ENCODE measurements around the gene SPTLC3.

Gene SPTLC3

DNA sequence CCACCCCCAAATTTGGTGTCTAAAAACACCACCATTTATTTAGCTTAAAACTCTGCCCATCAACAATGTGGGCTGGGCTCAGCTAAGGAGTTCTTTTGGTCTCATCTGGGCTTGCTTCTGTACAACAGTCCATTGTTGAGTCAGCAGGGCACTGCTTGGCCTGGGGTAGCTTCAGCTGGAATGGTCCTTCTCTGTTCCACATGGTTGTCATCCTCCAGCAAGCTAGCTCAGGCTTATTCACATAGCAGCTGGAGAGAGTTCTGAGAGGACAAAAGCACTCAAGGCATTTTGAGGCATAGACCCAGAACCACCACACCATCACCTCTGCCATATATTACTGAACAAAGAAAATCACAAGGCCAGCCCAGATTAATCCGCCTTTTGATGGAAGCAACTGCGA is 116.7 kb downstream of the SPTLC3 start:
- no peaks in the 10 kb centered on the region for H3K36me3 ChIP-seq (ENCODE audit: insufficient read depth, low read length)
- no peak overlapping the region for H3K4me3 ChIP-seq (ENCODE audit: low read depth in 1 of 2, low read length in 2 of 2)
- H3K4me1 ChIP-seq (ENCODE audit: insufficient read depth, low read length), result no peaks in the 10 kb centered on the region
- H3K27ac ChIP-seq (ENCODE audit: low read depth, low read length), result no peak overlapping the region
- H3K27me3 ChIP-seq (ENCODE audit: control insufficient read depth in 1 of 2, insufficient read depth in 2 of 2, low read length in 2 of 2), result no peaks in the 10 kb centered on the region
- H3K9ac ChIP-seq (ENCODE audit: low read length), result no peak overlapping the region
- H3K9me3 ChIP-seq (ENCODE audit: low read length), result no peaks in the 10 kb centered on the region

DNA sequence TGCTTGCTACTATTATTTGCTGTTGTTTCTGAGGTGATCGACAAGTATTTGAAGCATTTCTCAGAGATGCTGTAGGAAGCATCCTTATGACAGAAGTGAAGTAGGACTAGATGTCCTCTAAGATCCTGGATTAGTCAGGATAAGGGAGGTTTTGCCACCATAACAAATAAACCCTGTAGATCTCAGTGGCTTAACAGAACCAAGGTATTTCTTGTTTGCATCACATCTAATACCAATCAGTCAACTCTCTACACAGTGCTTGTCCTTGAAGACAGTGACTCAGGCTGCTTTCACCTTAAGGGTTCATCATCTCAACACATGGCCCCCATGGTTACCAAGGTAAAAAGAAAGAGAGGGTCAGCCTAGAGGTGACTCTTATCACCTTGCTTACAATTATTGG is 119.4 kb downstream of the SPTLC3 start:
- Histone ChIP-seq H3K4me1 (ENCODE audit: insufficient read depth, low read length) (no peaks in the 10 kb centered on the region), H3K9ac (ENCODE audit: low read length) (no peak overlapping the region), H3K4me3 (ENCODE audit: low read depth in 1 of 2, low read length in 2 of 2) (no peak overlapping the region), H3K27ac (ENCODE audit: low read depth, low read length) (no peak overlapping the region), H3K27me3 (ENCODE audit: control insufficient read depth in 1 of 2, insufficient read depth in 2 of 2, low read length in 2 of 2) (no peaks in the 10 kb centered on the region), H3K36me3 (ENCODE audit: insufficient read depth, low read length) (no peaks in the 10 kb centered on the region), H3K9me3 (ENCODE audit: low read length) (no peaks in the 10 kb centered on the region)

DNA sequence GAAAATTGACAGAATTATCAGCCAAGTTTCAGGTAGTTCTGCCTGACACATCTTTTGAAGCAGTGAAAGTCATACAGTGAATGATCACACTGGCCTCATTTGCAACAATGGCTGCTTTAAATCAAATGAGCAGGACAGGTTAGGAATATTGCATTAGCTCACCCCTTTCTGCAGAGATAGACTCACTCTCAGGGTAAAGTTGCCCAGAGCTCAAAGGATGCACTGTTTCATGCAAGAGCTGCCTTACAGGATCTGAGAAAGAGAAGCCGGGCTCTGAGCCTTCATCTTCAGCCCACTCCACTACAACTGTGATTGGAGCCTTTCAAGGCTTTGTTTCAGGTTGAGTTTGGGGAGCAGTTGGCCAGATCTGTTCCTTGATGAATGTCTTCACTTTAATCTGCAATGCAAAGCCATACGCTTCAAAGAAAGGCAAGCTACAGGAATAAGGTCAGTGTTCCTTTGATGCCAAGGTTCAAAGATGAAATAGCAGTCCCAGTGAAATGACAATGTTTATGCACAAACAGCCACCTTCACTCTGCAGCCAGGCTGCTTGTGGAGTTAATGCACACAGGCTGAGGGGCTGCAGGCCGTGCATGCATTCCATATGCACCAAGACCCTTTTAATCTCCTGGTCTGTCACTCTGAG is 121.4 kb downstream of the SPTLC3 start:
- no peaks in the 10 kb centered on the region for H3K27me3 ChIP-seq (ENCODE audit: control insufficient read depth in 1 of 2, insufficient read depth in 2 of 2, low read length in 2 of 2)
- H3K27ac ChIP-seq (ENCODE audit: low read depth, low read length), result no peak overlapping the region
- no peaks in the 10 kb centered on the region for H3K9me3 ChIP-seq (ENCODE audit: low read length)

DNA sequence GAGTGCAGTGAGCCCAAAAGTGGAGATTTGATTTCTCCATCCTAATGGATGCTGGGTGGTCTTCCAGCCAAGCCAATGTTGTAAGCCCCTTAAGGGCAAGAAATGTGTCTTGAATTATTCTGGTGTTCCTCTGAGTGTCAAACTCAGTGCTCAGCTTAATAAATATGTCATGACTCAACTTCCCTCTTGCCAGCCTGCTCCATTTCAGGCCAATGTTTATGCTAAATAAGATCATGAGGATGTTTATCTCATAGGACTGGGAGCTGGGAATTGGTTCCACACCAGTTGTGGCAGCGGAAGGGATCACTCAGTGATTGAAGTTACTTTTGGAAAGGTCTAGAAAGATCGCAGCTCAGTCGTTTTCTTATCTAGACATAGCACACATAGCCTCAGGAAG is 121.9 kb downstream of the SPTLC3 start:
- Histone ChIP-seq H3K9me3 (ENCODE audit: low read length) (no peaks in the 10 kb centered on the region), H3K4me1 (ENCODE audit: insufficient read depth, low read length) (no peaks in the 10 kb centered on the region), H3K27ac (ENCODE audit: low read depth, low read length) (no peak overlapping the region), H3K36me3 (ENCODE audit: insufficient read depth, low read length) (no peaks in the 10 kb centered on the region), H3K9ac (ENCODE audit: low read length) (no peak overlapping the region), H3K4me3 (ENCODE audit: low read depth in 1 of 2, low read length in 2 of 2) (no peak overlapping the region), H3K27me3 (ENCODE audit: control insufficient read depth in 1 of 2, insufficient read depth in 2 of 2, low read length in 2 of 2) (no peaks in the 10 kb centered on the region)

More for the DNA sequence above, 121.4 kb downstream of the SPTLC3 start:
- Histone ChIP-seq H3K4me3 (ENCODE audit: low read depth in 1 of 2, low read length in 2 of 2) (no peak overlapping the region), H3K36me3 (ENCODE audit: insufficient read depth, low read length) (no peaks in the 10 kb centered on the region), H3K4me1 (ENCODE audit: insufficient read depth, low read length) (no peaks in the 10 kb centered on the region), H3K9ac (ENCODE audit: low read length) (no peak overlapping the region)

DNA sequence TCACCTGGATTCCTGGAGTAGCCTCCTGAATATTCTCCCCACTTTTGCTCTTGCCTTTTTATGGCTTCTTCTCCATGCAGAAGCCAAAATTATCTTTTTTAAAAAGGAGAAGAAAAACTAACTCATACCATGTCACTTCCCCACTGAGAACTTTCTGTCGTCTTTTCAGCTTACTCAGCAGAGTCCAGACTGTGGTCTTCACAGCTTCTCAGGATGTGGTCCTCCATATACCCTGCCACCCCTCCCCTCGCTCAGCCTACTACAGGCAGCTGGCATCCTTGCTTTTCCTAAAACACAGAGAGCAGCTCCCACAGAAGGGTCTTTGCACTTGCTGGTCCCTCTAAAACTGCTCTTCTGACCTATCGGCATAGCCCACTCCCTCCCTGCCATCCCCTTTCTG is 122.9 kb downstream of the SPTLC3 start:
- H3K4me3 ChIP-seq (ENCODE audit: low read depth in 1 of 2, low read length in 2 of 2), result no peak overlapping the region
- no peaks in the 10 kb centered on the region for H3K4me1 ChIP-seq (ENCODE audit: insufficient read depth, low read length)
- H3K27ac ChIP-seq (ENCODE audit: low read depth, low read length), result no peak overlapping the region
- H3K9ac ChIP-seq (ENCODE audit: low read length), result no peak overlapping the region
- no peaks in the 10 kb centered on the region for H3K9me3 ChIP-seq (ENCODE audit: low read length)
- H3K36me3 ChIP-seq (ENCODE audit: insufficient read depth, low read length), result no peaks in the 10 kb centered on the region
- H3K27me3 ChIP-seq (ENCODE audit: control insufficient read depth in 1 of 2, insufficient read depth in 2 of 2, low read length in 2 of 2), result no peaks in the 10 kb centered on the region

DNA sequence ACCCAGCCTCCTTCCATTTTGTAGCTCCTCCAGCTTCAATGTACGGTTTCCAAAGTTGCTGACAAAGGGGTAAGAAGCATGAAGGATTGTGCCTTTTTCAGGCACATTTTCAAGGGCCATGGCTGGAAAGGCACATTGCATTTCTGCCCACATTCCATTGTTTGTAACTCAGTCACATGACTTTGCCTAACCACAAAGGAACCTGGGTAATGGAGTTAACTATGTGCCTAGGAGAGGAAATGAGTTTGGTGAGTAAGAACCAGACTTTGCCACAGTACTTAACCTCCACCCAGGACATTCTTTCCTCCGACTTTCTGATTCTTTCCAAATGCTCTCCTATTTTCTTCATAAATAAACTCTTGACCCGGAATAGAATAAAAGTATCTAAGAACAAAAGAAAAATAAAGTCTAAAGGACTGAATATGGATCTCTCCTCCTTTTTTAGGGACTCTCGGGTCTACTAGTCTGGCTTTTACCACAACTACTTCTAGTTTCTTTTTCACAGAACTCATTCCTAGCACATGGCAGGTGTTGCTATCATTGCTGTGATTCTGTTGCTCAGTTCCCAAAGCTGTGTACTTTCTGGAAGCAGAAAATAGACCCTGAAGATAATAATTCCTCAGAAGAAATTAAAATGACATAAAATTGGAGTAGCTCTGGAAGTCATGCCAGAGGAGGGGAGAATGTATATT is 130.8 kb downstream of the SPTLC3 start:
- Histone ChIP-seq H3K4me3 (ENCODE audit: low read depth in 1 of 2, low read length in 2 of 2) (no peak overlapping the region), H3K27ac (ENCODE audit: low read depth, low read length) (no peak overlapping the region), H3K27me3 (ENCODE audit: control insufficient read depth in 1 of 2, insufficient read depth in 2 of 2, low read length in 2 of 2) (no peaks in the 10 kb centered on the region), H3K9me3 (ENCODE audit: low read length) (no peaks in the 10 kb centered on the region), H3K36me3 (ENCODE audit: insufficient read depth, low read length) (no peaks in the 10 kb centered on the region), H3K4me1 (ENCODE audit: insufficient read depth, low read length) (no peaks in the 10 kb centered on the region), H3K9ac (ENCODE audit: low read length) (no peak overlapping the region)

DNA sequence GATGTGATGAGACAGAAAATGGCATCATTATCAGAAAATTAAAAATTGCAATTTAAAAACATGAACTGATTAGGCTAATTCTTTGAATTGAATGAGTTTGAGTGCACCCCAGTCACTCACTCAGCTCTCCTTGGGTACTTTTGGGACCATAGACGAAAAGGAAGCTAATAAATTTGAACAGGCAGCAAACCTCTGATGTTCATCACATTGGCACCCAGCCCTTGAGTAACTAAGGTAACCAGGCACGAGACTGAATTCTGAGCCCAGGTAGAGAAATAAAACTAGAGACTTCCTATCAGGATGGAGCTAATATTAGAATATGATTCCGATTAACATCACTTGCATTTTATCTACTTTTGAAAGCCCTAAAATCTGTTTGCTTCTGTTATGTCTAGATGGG is 131.4 kb downstream of the SPTLC3 start:
- no peaks in the 10 kb centered on the region for H3K9me3 ChIP-seq (ENCODE audit: low read length)
- H3K36me3 ChIP-seq (ENCODE audit: insufficient read depth, low read length), result no peaks in the 10 kb centered on the region
- H3K27me3 ChIP-seq (ENCODE audit: control insufficient read depth in 1 of 2, insufficient read depth in 2 of 2, low read length in 2 of 2), result no peaks in the 10 kb centered on the region
- no peak overlapping the region for H3K27ac ChIP-seq (ENCODE audit: low read depth, low read length)
- no peak overlapping the region for H3K4me3 ChIP-seq (ENCODE audit: low read depth in 1 of 2, low read length in 2 of 2)
- H3K4me1 ChIP-seq (ENCODE audit: insufficient read depth, low read length), result no peaks in the 10 kb centered on the region
- H3K9ac ChIP-seq (ENCODE audit: low read length), result no peak overlapping the region

DNA sequence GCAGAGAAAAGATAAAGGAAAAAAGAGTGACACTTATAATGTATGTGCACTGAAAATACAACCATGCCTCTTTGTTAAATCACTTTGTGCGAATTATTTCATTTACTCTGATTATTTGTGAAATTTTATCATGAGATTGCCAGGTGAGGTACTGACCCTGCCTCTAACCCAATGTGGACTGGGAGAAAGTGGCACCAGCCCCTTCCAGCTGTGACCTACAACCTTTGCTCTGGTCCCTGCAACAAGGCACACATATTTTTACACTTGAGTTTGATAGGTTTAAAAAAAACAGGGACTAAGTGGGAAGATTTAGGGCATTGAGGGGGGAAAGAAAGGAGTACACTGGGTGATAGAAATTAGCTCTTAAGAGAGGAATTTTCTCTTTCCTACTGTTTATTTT is 132.0 kb downstream of the SPTLC3 start:
- no peak overlapping the region for H3K9ac ChIP-seq (ENCODE audit: low read length)
- H3K27me3 ChIP-seq (ENCODE audit: control insufficient read depth in 1 of 2, insufficient read depth in 2 of 2, low read length in 2 of 2), result no peaks in the 10 kb centered on the region
- no peak overlapping the region for H3K27ac ChIP-seq (ENCODE audit: low read depth, low read length)
- H3K36me3 ChIP-seq (ENCODE audit: insufficient read depth, low read length), result no peaks in the 10 kb centered on the region
- no peaks in the 10 kb centered on the region for H3K4me1 ChIP-seq (ENCODE audit: insufficient read depth, low read length)
- no peak overlapping the region for H3K4me3 ChIP-seq (ENCODE audit: low read depth in 1 of 2, low read length in 2 of 2)
- no peaks in the 10 kb centered on the region for H3K9me3 ChIP-seq (ENCODE audit: low read length)

DNA sequence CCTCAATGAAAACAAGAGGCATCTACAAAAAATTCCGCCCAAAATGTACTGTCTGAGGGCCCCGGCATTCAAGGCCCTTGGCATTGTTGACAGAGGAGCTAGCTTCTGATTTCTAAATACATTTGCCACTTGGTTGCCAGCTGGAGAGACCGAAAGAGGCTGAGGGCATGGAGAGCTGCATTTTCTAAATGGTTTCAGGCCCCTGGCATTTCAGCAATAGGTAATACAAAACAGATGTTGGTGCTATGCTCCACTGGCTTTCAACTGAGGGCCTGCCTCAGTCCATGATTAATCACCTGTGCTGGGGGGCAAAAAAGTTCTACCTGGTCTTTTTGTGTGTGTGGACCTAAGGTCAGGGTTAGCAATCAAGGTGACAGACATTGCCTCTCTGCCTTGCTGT is 132.8 kb downstream of the SPTLC3 start:
- Histone ChIP-seq H3K27ac (ENCODE audit: low read depth, low read length) (no peak overlapping the region), H3K27me3 (ENCODE audit: control insufficient read depth in 1 of 2, insufficient read depth in 2 of 2, low read length in 2 of 2) (no peaks in the 10 kb centered on the region), H3K4me1 (ENCODE audit: insufficient read depth, low read length) (no peaks in the 10 kb centered on the region), H3K9me3 (ENCODE audit: low read length) (no peaks in the 10 kb centered on the region), H3K36me3 (ENCODE audit: insufficient read depth, low read length) (no peaks in the 10 kb centered on the region), H3K4me3 (ENCODE audit: low read depth in 1 of 2, low read length in 2 of 2) (no peak overlapping the region), H3K9ac (ENCODE audit: low read length) (no peak overlapping the region)

DNA sequence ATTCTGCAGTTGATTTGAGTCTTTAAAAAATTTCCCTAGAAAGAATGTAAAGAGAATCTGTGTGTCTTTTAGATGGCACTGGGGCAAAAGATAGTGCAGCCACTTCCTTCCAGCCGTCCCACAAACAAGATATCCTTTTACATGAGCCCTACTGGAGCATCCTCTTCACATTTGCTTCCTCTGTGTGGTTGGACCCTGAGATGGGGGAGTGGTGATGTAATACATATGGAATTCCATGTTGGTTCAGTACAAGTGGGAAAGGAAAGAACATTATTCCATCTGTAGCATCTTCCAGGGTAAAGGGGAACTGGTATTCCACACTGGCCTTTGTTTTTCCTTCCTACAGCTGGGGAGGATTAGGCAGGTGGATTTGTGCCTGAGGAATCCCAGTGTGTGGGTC is 133.4 kb downstream of the SPTLC3 start:
- peaks cover 2% of the 10 kb centered on the region for H3K4me1 ChIP-seq (ENCODE audit: insufficient read depth, low read length)
- H3K4me3 ChIP-seq (ENCODE audit: low read depth in 1 of 2, low read length in 2 of 2), result no peak overlapping the region
- H3K27ac ChIP-seq (ENCODE audit: low read depth, low read length), result no peak overlapping the region
- no peaks in the 10 kb centered on the region for H3K36me3 ChIP-seq (ENCODE audit: insufficient read depth, low read length)
- H3K9ac ChIP-seq (ENCODE audit: low read length), result no peak overlapping the region
- H3K9me3 ChIP-seq (ENCODE audit: low read length), result no peaks in the 10 kb centered on the region
- H3K27me3 ChIP-seq (ENCODE audit: control insufficient read depth in 1 of 2, insufficient read depth in 2 of 2, low read length in 2 of 2), result no peaks in the 10 kb centered on the region

DNA sequence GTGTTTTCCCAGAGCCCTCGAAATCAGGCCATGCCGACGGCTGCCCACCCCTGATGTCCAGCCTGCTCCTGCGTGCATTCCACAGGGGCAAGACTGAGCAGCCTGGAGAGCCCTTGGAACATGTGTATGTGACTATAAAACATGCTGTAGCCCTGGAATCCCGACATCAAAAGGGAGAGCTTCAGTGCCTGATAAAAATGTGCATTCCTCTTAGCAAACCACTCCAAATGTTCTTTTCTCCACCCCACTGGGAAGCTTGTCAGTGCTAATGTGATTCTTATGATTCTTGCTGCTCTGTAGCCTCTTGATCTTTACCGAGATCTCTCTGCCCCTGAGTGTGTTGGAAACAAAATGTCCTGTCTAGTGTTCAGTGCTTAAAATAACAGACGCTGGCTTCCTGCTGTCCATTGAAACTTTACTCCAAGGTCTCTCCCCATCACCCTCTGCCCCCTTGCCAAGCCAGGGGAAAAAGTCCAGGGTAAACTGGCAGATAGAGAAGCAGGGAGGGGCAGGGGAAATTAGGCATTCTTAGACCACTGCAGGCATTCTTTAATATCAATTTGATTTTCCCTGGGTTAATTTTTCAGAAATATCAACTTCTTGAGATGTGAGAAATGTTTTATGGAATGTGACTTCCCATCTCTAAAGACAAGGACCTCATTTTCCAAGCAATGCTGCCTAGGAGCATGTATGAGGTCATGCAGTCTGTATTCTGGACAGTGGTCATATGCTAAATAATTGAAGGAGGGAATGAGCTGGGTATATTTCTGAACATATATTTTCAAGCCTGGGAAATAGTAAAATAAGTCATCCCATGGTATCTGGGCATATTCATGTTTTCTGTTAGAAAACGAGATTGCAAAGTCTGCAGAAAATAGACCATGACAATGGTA is 138.5 kb downstream of the SPTLC3 start:
- Histone ChIP-seq H3K9ac (ENCODE audit: low read length) (no peak overlapping the region), H3K4me1 (ENCODE audit: insufficient read depth, low read length) (peaks cover 5% of the 10 kb centered on the region), H3K4me3 (ENCODE audit: low read depth in 1 of 2, low read length in 2 of 2) (no peak overlapping the region), H3K27me3 (ENCODE audit: control insufficient read depth in 1 of 2, insufficient read depth in 2 of 2, low read length in 2 of 2) (no peaks in the 10 kb centered on the region), H3K36me3 (ENCODE audit: insufficient read depth, low read length) (no peaks in the 10 kb centered on the region), H3K9me3 (ENCODE audit: low read length) (no peaks in the 10 kb centered on the region), H3K27ac (ENCODE audit: low read depth, low read length) (no peak overlapping the region)

All from muscle layer of colon (tissue), 2 donors.